Measurements from ENCODE around the gene NR2C2.

NR2C2 gene

DNA sequence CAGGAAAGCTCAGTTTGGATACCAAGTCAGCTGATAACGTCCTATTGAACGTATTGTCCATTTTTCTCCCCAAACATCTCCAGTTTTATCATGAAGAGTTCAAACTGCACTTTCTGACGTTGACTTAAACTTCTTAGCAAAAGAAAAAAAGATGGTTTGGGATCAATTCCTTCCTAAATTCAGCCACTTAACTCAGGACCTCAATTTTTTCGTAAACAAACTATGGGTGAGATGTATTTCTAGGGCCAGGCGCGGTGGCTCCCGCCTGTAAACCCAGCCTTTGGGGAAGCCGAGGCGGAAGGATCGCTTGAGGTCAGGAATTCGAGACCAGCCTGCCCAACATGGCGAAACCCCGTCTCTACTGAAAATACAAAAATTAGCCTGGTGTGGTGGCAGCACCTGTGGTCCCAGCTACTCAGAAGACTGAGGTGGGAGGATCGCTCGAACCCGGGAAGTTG is 118.2 kb downstream of the NR2C2 start:
- DNase-seq = no peak

DNA sequence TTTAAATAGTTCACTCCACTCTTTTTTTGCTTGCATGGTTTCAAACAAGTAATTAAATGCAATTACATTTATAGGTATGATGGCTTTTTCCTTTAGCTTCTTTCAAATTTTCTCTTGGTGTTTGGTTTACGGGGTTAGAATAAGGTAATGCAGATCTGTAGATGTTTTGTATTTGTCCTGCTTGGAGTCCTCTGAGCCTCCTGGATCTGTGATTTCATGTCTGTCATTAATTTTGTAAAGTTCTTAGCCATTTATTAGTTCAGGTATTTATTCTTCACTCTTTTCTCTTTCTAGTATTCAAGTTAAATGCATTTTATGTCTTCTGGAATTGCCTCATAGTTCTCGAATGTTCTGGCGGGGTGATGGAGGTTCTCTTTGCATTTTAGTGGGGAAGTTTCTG is 119.1 kb downstream of the NR2C2 start:
- DNase-seq = no peak

DNA sequence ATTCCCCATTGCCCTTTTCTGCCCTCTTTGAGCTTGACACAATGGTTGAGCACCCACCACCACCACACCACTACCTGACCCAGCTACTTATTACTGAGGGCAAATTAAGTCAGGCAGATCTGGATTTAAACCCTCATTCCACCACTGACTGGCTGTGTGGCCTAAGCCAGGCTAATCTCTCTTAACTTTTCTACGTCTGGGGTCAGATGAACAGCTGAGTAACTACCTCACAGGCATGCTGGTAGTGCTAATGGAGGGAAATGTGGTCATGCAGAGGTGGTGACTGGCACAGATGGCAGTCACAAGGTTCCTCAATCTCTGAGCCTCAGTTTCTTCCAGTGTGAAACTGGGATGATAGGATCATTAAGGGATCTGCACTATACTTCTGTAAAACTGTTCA is 122.1 kb downstream of the NR2C2 start:
- DNase-seq = no peak

DNA sequence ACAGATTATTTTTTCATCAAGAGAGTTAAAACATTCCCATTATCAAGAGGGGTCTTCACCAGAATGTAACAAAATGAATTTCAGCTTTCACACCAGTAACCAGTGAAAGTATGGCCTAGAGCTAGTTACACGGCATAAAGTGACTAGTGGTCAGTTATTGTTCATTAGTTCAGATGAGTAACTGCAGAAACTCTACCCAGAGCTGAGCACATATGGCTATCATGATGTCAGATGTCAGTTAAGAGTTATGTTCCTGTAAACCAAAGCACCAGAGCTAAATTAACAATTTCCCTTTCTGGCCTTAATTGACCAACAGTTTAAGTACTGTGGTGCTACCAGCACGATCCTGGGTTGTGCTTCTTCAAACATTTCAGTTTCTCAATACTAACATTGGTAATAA is 124.3 kb downstream of the NR2C2 start:
- no peak for DNase-seq

DNA sequence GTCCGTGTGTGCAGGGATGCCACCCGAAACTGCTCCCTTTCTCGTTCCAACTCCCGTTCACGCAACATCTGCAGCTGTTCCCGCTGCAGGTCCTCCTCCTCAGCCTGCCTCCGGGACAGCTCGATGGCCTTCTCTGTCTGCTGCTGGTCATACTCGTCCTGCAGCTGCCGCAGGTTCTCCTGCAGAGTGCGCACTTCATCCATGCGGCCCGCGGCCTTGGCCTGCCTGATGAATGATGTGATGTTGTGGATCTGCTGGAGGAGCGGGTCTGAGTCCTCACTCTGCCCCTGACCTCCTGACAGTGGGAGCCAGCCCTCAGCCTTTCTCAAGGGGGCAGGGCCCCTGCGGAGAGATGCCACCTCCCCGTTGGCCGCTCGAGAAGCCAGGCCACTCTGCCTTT is 127.1 kb downstream of the NR2C2 start:
- no peak for DNase-seq

DNA sequence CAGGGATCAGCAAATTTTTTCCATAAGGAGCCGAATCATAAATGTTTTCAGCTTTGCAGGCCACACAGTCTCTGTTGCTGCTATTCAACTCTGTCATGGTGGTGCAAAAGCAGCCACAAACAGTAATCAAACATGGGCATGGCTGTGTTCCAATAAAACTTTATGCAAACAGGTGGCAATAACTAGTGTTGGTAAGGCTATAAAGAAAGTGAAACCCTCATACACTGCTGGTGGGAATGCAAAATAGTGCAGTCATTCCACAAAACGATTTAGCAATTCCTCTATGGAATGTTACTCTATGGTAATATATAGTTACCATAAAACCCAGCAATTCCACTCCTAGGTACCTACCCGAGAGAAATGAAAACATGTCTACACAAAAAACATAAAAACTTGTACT is 131.7 kb downstream of the NR2C2 start:
- no peak for DNase-seq

DNA sequence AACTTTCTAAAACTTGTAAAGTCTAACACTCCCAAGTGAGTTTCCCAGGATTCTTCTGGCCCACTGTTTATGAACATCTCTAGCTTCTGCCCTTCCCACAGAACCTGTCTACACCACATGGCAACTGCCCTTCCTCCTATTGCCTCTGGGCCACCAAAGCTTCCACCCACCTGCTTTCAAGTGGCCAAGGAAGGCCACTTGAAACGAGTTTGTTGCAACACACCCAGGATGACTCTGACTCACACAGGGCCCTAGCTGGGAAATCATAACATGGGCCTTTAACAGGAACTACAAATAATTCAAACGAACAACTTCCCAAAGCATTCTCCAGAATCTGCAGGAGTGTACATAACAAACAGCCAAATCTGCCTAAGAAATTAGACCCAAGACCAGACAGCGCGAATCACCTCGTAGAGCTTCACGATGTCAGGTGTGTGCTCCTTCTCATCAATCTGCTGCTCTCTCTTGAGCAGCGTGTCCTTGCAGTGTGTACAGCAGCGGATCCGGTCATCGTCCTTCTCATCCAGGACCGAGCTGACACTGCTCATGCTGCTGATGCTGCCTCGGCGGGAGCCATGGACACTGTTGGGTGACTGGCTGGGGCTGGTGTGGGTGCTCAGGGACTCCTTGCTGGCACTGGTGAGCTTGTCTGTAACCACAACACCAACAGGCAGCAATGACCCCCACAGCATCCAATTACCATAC is 134.7 kb downstream of the NR2C2 start:
- no peak for DNase-seq

DNA sequence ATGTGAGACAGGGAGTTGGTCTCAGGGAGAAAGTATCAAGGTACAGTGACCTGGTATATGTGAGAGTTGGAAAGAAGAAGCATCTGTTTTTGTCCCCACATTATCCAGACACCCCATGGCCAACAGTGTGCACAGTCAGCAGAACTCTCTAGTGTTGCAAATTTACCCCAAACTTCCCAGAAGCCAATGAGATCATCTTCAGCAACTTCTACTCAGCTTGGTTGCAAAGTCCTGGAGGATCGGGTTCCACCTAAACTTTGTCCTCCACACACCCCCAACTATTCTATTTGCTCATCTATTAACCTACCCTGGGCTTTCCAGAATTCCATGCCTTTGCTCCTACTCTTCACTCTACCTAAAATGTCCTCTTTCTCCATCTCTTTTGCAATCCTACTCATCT is 135.9 kb downstream of the NR2C2 start:
- DNase-seq = no peak

DNA sequence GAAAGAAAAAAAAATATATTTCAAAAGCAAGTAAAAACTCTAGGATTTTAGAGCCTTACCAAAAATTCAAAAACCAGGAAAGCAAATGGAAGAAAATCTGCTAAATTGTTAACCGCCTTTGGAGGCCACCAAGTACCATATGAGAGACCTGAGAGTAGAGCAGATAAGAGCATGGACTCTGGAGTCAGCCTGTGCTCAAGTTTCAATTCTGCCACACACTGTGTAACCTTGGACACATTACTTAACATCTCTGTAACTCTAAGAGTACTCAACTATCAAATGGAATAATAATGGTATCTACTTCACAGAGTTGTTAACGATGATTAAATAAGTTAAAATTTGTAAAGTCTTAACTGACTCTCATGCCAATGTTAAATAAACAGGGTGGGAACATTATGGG is 138.9 kb downstream of the NR2C2 start:
- DNase-seq = no peak

DNA sequence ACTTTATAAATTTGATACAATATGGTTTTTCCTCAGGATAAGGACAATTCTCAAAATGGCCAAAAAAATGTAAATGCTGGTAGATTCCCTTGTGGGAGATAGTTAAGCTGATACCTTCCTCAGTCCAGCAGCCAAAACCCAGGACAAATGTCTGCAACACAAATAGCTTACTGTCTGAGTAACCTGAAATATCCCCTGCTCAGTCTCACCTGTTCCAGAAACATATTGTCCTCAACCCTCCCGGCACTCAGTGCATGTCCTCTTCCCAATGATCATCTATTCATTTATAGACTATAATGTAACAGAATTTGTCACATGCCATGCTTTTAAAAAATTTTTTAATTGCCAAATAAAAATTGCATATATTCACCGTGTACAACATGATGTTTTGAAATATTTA is 139.3 kb downstream of the NR2C2 start:
- no peak for DNase-seq

DNA sequence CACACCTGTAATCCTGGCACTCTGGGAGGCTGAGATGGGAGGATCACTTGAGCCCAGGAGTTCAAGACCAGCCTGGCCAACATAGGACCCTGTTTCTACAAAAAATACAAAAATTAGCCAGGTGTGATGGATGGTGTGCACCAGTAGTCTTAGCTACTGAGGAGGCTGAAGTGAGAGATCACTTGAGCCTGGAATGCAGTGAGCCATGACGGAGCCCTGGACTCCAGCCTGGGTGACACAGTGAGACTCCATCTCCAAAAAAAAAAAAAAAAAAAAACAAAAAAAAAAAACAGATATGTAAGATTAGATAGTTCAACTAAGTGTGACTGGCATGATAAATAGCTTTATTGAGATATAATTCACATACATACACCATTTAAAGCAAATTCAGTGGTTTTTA is 141.8 kb downstream of the NR2C2 start:
- DNase-seq = no peak

DNA sequence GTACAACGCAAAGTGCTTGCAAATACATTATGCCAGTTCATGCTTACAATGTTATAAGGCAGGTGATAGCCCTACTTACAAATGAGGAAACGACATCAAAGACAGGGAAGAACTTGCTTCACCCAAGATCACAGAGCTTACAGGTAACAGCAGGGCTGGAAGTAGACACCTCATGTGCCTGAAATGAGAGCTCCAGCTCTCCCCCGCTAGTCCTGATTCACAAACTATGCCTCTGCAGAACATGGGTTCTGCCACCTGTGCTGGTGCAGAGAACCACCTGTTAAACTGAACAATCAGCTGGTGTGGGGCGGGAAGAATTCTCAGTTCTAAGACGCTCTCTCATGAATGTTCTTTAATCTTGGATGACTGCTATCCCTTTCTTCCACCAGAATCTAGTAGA is 144.2 kb downstream of the NR2C2 start:
- DNase-seq = no peak

DNA sequence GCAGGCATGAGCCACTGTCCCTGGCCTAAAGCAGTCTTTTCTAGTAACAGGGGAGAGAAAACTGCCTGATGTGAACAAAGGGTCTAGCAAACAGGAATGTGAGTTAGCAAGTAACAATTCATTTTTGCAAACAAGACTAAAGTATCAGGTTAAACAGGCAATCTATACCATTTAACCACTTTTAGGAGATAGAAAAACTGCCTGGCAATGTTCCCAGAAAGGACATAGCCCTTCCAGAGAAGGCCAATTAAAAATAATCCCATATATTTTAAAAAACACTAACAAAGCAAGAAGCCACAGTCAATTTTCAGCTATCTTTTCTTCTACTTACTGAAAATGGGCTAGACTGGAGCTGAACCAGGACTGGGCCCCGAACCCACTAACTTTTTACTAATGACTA is 145.3 kb downstream of the NR2C2 start:
- DNase-seq = no peak

DNA sequence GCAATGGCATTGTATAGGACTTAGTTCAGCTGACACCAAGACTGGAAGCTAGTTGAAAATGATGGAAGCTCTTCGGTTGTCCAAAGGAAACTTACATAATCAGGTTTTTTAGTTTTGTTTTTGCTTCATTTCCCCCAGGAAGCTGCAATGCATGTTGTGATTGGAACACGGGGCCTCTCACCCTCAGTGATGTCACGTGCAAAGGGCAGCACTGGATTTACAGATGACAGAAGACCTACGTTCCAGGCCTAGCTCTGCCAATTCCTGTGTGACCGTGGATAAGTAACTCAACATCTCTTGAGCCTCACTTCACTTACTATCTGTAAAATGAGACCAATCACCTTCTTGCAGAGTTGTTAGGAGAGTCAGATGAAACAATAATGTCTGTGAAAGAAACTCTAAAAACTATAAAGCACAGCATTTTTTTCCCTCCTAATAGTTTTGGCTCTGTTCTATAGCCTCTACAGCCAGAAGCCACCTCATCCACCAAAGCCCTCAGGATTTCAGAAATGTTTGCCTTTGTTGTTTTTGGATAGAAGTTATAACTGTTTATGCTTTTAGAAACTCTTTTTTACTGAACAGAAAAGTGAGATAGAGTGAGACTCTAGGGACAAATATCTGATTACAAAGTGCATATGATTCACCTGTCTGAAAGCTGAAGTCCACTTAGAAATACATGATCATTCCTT is 146.9 kb downstream of the NR2C2 start:
- DNase-seq = no peak

DNA sequence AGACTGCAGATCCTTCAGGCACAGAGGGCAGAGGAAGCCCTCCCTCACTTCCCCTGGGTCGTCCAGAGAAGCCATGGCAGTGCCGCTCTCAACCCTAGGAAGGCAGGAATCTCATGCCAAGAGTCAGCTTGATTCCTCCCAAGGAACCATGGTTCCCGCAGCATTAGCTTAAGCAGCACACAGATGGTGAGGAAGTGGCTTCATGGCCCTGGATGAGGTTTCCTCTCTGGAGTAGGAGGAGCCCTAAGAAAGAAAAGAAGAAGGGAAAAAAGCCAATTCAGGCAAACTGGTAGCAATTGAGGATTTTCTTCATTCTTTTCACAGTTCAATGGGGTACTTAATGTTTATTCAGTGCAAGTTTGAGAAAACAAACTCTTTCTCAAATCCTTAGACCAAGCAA is 148.7 kb downstream of the NR2C2 start:
- DNase-seq = no peak

DNA sequence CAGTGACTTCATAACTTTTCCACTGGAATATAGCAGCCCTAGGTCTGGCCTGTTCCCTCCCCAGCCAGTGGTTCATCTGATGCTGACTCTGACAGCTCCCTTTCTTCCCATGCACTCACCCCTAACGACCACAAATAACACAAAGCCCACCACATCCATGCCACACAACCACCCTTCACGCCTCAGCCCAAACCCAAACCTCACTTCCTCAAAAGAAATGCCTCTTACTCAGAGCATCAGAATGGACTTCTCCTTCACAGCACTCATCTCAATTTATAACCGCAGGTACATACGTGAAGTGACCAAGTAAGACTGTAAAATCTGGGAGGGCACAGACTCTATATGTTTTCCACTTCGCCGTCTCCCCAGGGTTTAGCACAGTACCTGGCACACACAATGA is 150.5 kb downstream of the NR2C2 start:
- no peak for DNase-seq

All from activated naive CD4-positive, alpha-beta T cell (primary cell).